K562 (cell line): ENCODE results near the gene DPM2. TPM values are rescaled to one million over a fixed set of nuclear protein-coding genes. Genes with fewer than 3 reads are reported as not detected.

Source experiments
- ASH1L ChIP-seq: fragments of 450-650 bp; IDR thresholded peaks from 2 replicates; pipeline ENCODE4 v1.6.1; 2018; ENCODE audit warnings: borderline replicate concordance, mild to moderate bottlenecking, low read depth; ENCODE audit not compliant: partially characterized antibody
- C11orf30 ChIP-seq: fragments of 450-650 bp; IDR thresholded peaks from 2 replicates; pipeline ENCODE4 v1.6.1; 2016; ENCODE audit warnings: low read depth, mild to moderate bottlenecking
- E2F4 ChIP-seq: sonication (generic); formaldehyde crosslinking; IDR thresholded peaks from 2 replicates; pipeline ENCODE4 v1.8.0; 2022; ENCODE audit warnings: mild to moderate bottlenecking, low read depth, missing genetic modification reagents
- GABPA ChIP-seq: fragments of 200-800 bp; sonication (Bioruptor generic); conservative IDR thresholded peaks from 2 replicates; pipeline ENCODE4 v1.6.1; 2016; ENCODE audit warnings: low read depth, missing genetic modification characterization, missing compliant biosample characterization
- HDAC1 ChIP-seq, 2 experiments: fragments of 450-650 bp; IDR thresholded peaks; 2 replicates each; pipeline ENCODE4 v1.6.1; 2016 to 2017; ENCODE audit warnings: inconsistent platforms in 1 of 2, mild to moderate bottlenecking in 1 of 2, moderate library complexity in 1 of 2
- MLX ChIP-seq, 2 experiments: fragments of 450-650 bp in 1 of 2; sonication (generic) in 1 of 2; formaldehyde crosslinking; conservative IDR thresholded peaks; 2 replicates each; pipeline versions ENCODE4 v1.4.0 to v1.8.1; 2020 to 2022; ENCODE audit warnings: mild to moderate bottlenecking in 1 of 2, missing genetic modification reagents in 1 of 2
- NCOA6 ChIP-seq: fragments of 450-650 bp; IDR thresholded peaks from 2 replicates; pipeline ENCODE4 v1.6.1; 2017; ENCODE audit warnings: mild to moderate bottlenecking
- NR0B1 ChIP-seq: fragments of 450-650 bp; IDR thresholded peaks from one replicate; pipeline ENCODE4 v1.6.1; 2018; ENCODE audit warnings: mild to moderate bottlenecking, moderate library complexity; ENCODE audit not compliant: partially characterized antibody
- POLR2AphosphoS2 ChIP-seq: IDR thresholded peaks from 2 replicates; pipeline ENCODE4 v1.6.1; 2012; ENCODE audit warnings: low read length, improper control_type of control experiment
- SMARCC2 ChIP-seq: fragments of 450-650 bp; IDR thresholded peaks from 2 replicates; pipeline ENCODE4 v1.6.1; 2017; ENCODE audit warnings: antibody characterized with exemption, moderate library complexity, mild to moderate bottlenecking, low read depth
- TAF1 ChIP-seq: IDR thresholded peaks from 2 replicates; pipeline ENCODE4 v1.6.1; 2011; ENCODE audit warnings: mild to moderate bottlenecking, low read length, moderate library complexity; ENCODE audit not compliant: insufficient read depth, control insufficient read depth, severe bottlenecking; ENCODE audit errors: extremely low read depth
- U2AF2 ChIP-seq: fragments of 200-400 bp; formaldehyde crosslinking; optimal IDR thresholded peaks from 2 replicates; pipeline ENCODE3; 2017; ENCODE audit warnings: low read depth, mild to moderate bottlenecking, low read length
- USF1 ChIP-seq: sonication (generic); formaldehyde crosslinking; IDR thresholded peaks from 2 replicates; pipeline ENCODE4 v1.9.0; 2022; ENCODE audit warnings: mild to moderate bottlenecking, missing genetic modification reagents
- ZC3H11A ChIP-seq: IDR thresholded peaks from 2 replicates; pipeline ENCODE4 v1.6.1; 2012; ENCODE audit warnings: low read depth, low read length, improper control_type of control experiment
- ZEB2 ChIP-seq: fragments of 450-650 bp; IDR thresholded peaks from 2 replicates; pipeline ENCODE4 v1.6.1; 2016
- ZFP30 ChIP-seq: fragments of 250-450 bp; sonication (Bioruptor Pico); IDR thresholded peaks from 2 replicates; pipeline ENCODE4 v1.8.0; 2022; ENCODE audit warnings: moderate library complexity, mild to moderate bottlenecking, inconsistent platforms, borderline replicate concordance
- ZFP91 ChIP-seq: sonication (generic); formaldehyde crosslinking; IDR thresholded peaks from 2 replicates; pipeline ENCODE4 v1.8.0; 2022; ENCODE audit warnings: mild to moderate bottlenecking, missing genetic modification reagents
- ZNF512 ChIP-seq: IDR thresholded peaks from 2 replicates; pipeline ENCODE4 v1.6.1; 2016; ENCODE audit warnings: missing genetic modification characterization, missing compliant biosample characterization
- polyA plus RNA-seq, 8 experiments: library from polyadenylated mRNA; depleted of rRNA in 4 of 8; stranded (reverse) in 5 of 8; unstranded in 3 of 8; fragments of >200 nt; fragmentation: Nextera tagmentation in 2 of 8; fragmentation: Illumina TruSeq in 1 of 8; extraction: Ambion mirVana in 2 of 8; extraction: Trizol in 1 of 8; gene quantifications; 2 replicates each; pipeline versions ENCODE4 v1.2.1 to v1.2.3, GENCODE V29; 2011 to 2014; ENCODE audit warnings: inconsistent platforms in 1 of 8, missing spikeins in 1 of 8
- total RNA-seq, 7 experiments: library from RNA; depleted of rRNA in 6 of 7; stranded (reverse); fragments of >200 nt in 6 of 7; fragmentation: Illumina TruSeq in 2 of 7; extraction: Trizol in 2 of 7; gene quantifications; 2 replicates each; pipeline versions ENCODE4 v1.2.1 to v1.2.3, GENCODE V29; 2011 to 2021; ENCODE audit warnings: low replicate concordance in 1 of 7

The DPM2 gene
- total and polyA plus RNA-seq, 9 of the 15 experiments (the other 6 are each of a cell fraction or from before 2014, with no cell fraction given), result 43.5 to 126 (median 71.1) TPM

GRCh38 chr9:127937388-127938297, at the start of gene DPM2 (continued):
- no peak for TF ChIP-seq NCOA6
- no peak for TF ChIP-seq ZFP30 (CRISPR knock-in tag)
- peak in 1 of 2 experiments; percentile 70; a peak in 2 of 4 replicates for TF ChIP-seq HDAC1 (IDR thresholded peaks at IDR 0.05)
- TF ChIP-seq ZEB2, result no peak
- TF ChIP-seq E2F4 (CRISPR knock-in tag), result 0 out of 2 replicates have a peak, but pooled peaks have one; percentile 42
- peak; percentile 89; the same call in 1 of the 2 replicates for TF ChIP-seq POLR2AphosphoS2
- no peak for TF ChIP-seq NR0B1
- TF ChIP-seq U2AF2, result no peak
- no peak for TF ChIP-seq C11orf30
- TF ChIP-seq TAF1, result peak; percentile 67
- 0 out of 2 replicates have a peak, but pooled peaks have one; percentile 9 for TF ChIP-seq USF1
- TF ChIP-seq MLX (CRISPR knock-in tag; conservative IDR thresholded peaks at IDR 0.05), result no peak
- peak; percentile 98 for TF ChIP-seq GABPA (tag)
- TF ChIP-seq ZC3H11A, result 0 out of 2 replicates have a peak, but pooled peaks have one; percentile 40
- no peak for TF ChIP-seq ZNF512
- no peak for TF ChIP-seq SMARCC2
- TF ChIP-seq ZFP91 (CRISPR knock-in tag), result no peak
- peak; percentile 73 for TF ChIP-seq ASH1L
